WI38 (cell line): ENCODE results near the gene TMEM151A.
A peak's percentile ranks its signal among the peaks of the same experiment; 100 is the strongest.
"Not testable (repeated sequence)": the region's sequence is repeated elsewhere in the genome, so short reads cannot be mapped to it uniquely, and the experiment has no call there.

Experiments used
- H3K4me3 ChIP-seq: 2 replicates; pipeline ENCODE4 v1.5.1; 2011; ENCODE audit warnings: low read depth, mild to moderate bottlenecking, control low read depth, low read length
- CTCF ChIP-seq: IDR thresholded peaks from 2 replicates; pipeline ENCODE4 v1.5.1; 2012; ENCODE audit warnings: low read depth, mild to moderate bottlenecking, control low read depth, low read length

The TMEM151A gene

GRCh38 chr11:66275396-66275795, 16.3 kb upstream of the TMEM151A start:
- H3K4me3 ChIP-seq = no peak overlapping the region
- no peak for TF ChIP-seq CTCF

- H3K4me3 ChIP-seq = no peak overlapping the region
- no peak for TF ChIP-seq CTCF
Observed at GRCh38 chr11:66275984-66276612, 15.6 kb upstream of the TMEM151A start.

GRCh38 chr11:66276619-66277018, 15.1 kb upstream of the TMEM151A start:
- H3K4me3 ChIP-seq = not testable (repeated sequence)

GRCh38 chr11:66277064-66277463, 14.6 kb upstream of the TMEM151A start:
- H3K4me3 ChIP-seq = not testable (repeated sequence)

GRCh38 chr11:66277471-66278362, 14.0 kb upstream of the TMEM151A start, which contains the start of gene CNIH2:
TSS of gene CNIH2 (plus strand) at chr11:66278175. CDS start at chr11:66278457, 282 bp downstream.
- TF ChIP-seq CTCF = no peak
- H3K4me3 ChIP-seq = peak within 1 kb of the TSS; percentile 29; the same call in 1 of the 2 replicates

GRCh38 chr11:66278363-66279091, 13.2 kb upstream of the TMEM151A start:
- H3K4me3 ChIP-seq = no peak overlapping the region
- TF ChIP-seq CTCF = no peak

- no peak overlapping the region for H3K4me3 ChIP-seq
- no peak for TF ChIP-seq CTCF
Observed at GRCh38 chr11:66279092-66279734, 12.5 kb upstream of the TMEM151A start.

- TF ChIP-seq CTCF = no peak
- no peak overlapping the region for H3K4me3 ChIP-seq
Observed at GRCh38 chr11:66280428-66280827, 11.3 kb upstream of the TMEM151A start.
